Measurements from ENCODE around the gene IL27RA. TPM values are rescaled to one million over a fixed set of nuclear protein-coding genes. Genes with fewer than 3 reads are reported as not detected.
"Not testable (repeated sequence)": the region's sequence is repeated elsewhere in the genome, so short reads cannot be mapped to it uniquely, and the experiment has no call there.

IL27RA gene
- total RNA-seq, 1 experiment from 2014 or later: 10.2 TPM

- H3K4me1 ChIP-seq (ENCODE audit: control insufficient read depth, insufficient read depth, low read length): peaks cover 3% of the 10 kb centered on the region; the same call in 1 of the 2 replicates
- no peaks in the 10 kb centered on the region for H3K36me3 ChIP-seq (ENCODE audit: control insufficient read depth, insufficient read depth, low read length)
- TF ChIP-seq, protein P1, sequence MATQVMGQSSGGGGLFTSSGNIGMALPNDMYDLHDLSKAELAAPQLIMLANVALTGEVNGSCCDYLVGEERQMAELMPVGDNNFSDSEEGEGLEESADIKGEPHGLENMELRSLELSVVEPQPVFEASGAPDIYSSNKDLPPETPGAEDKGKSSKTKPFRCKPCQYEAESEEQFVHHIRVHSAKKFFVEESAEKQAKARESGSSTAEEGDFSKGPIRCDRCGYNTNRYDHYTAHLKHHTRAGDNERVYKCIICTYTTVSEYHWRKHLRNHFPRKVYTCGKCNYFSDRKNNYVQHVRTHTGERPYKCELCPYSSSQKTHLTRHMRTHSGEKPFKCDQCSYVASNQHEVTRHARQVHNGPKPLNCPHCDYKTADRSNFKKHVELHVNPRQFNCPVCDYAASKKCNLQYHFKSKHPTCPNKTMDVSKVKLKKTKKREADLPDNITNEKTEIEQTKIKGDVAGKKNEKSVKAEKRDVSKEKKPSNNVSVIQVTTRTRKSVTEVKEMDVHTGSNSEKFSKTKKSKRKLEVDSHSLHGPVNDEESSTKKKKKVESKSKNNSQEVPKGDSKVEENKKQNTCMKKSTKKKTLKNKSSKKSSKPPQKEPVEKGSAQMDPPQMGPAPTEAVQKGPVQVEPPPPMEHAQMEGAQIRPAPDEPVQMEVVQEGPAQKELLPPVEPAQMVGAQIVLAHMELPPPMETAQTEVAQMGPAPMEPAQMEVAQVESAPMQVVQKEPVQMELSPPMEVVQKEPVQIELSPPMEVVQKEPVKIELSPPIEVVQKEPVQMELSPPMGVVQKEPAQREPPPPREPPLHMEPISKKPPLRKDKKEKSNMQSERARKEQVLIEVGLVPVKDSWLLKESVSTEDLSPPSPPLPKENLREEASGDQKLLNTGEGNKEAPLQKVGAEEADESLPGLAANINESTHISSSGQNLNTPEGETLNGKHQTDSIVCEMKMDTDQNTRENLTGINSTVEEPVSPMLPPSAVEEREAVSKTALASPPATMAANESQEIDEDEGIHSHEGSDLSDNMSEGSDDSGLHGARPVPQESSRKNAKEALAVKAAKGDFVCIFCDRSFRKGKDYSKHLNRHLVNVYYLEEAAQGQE (IDR thresholded peaks at IDR 0.05; ENCODE audit: insufficient read depth in 1 of 2, low read depth in 2 of 2, low read length in 1 of 2): no peak
- no peak for TF ChIP-seq POLR2AphosphoS5 (IDR thresholded peaks at IDR 0.05; ENCODE audit: low read depth, low read length)
- no peak for TF ChIP-seq SIN3A (IDR thresholded peaks at IDR 0.05; ENCODE audit: borderline replicate concordance, insufficient read depth, low read depth, low read length)
- TF ChIP-seq CTCF (IDR thresholded peaks at IDR 0.05): peak; percentile 74
- TF ChIP-seq TCF7L2 (IDR thresholded peaks at IDR 0.05; ENCODE audit: low read depth, low read length): no peak
- H3K27ac ChIP-seq (ENCODE audit: low read length): peak overlapping the region; percentile 49; the same call in 1 of the 2 replicates
- ChIA-PET POLR2A (no interaction called here), CTCF (interaction anchor here (0.6 kb wide), 1 partner anchor 62 kb away, joined by 16 read pairs; no protein-coding TSS in a partner anchor)
- in situ Hi-C loops (cut with HindIII; ENCODE audit: low pct_unique_long_range_greater_than_20kb, low sequenced_read_pairs): no loop called here
- intact Hi-C loops (cut with micrococcal nuclease; ENCODE audit: unreplicated experiment): no loop called here
- no peak overlapping the region for H3K4me3 ChIP-seq (ENCODE audit: low read depth in 2 of 2, low read length in 2 of 2)
- DNase-seq (ENCODE audit: low read depth, low spot score): no peak
- no peaks in the 10 kb centered on the region for H3K9me3 ChIP-seq (ENCODE audit: control insufficient read depth, insufficient read depth, low read depth, low read length)
- no TSS peak for BruUV-seq (replicated peaks)
- ATAC-seq: peak; percentile 86
- no peaks in the 10 kb centered on the region for H3K27me3 ChIP-seq (ENCODE audit: control insufficient read depth, insufficient read depth, low read length)
Observed at GRCh38 chr19:14023404-14024235, 7.9 kb upstream of the IL27RA start.

- CTCF ChIA-PET; H3K27ac ChIP-seq (ENCODE audit: low read length); H3K4me1 ChIP-seq (ENCODE audit: control insufficient read depth, insufficient read depth, low read length); H3K4me3 ChIP-seq (ENCODE audit: low read depth in 2 of 2, low read length in 2 of 2); intact Hi-C loops (cut with micrococcal nuclease; ENCODE audit: unreplicated experiment); H3K36me3 ChIP-seq (ENCODE audit: control insufficient read depth, insufficient read depth, low read length); POLR2A ChIA-PET; in situ Hi-C loops (cut with HindIII; ENCODE audit: low pct_unique_long_range_greater_than_20kb, low sequenced_read_pairs); DNase-seq (ENCODE audit: low read depth, low spot score); H3K27me3 ChIP-seq (ENCODE audit: control insufficient read depth, insufficient read depth, low read length); BruUV-seq (replicated peaks); ATAC-seq; H3K9me3 ChIP-seq (ENCODE audit: control insufficient read depth, insufficient read depth, low read depth, low read length): not testable (repeated sequence)
Observed at GRCh38 chr19:14026652-14027192, 4.8 kb upstream of the IL27RA start.

Data from Panc1 (cell line).